Measurements from ENCODE around the gene SLC38A1.
A peak's percentile ranks its signal among the peaks of the same experiment; 100 is the strongest.

Gene SLC38A1

GRCh38 chr12:46266869-46267574, 1.8 kb downstream of the SLC38A1 start:
- TF ChIP-seq, protein P1, sequence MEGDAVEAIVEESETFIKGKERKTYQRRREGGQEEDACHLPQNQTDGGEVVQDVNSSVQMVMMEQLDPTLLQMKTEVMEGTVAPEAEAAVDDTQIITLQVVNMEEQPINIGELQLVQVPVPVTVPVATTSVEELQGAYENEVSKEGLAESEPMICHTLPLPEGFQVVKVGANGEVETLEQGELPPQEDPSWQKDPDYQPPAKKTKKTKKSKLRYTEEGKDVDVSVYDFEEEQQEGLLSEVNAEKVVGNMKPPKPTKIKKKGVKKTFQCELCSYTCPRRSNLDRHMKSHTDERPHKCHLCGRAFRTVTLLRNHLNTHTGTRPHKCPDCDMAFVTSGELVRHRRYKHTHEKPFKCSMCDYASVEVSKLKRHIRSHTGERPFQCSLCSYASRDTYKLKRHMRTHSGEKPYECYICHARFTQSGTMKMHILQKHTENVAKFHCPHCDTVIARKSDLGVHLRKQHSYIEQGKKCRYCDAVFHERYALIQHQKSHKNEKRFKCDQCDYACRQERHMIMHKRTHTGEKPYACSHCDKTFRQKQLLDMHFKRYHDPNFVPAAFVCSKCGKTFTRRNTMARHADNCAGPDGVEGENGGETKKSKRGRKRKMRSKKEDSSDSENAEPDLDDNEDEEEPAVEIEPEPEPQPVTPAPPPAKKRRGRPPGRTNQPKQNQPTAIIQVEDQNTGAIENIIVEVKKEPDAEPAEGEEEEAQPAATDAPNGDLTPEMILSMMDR (IDR thresholded peaks at IDR 0.05; ENCODE audit: low read depth, low read length), result no peak
- TF ChIP-seq, protein P2, sequence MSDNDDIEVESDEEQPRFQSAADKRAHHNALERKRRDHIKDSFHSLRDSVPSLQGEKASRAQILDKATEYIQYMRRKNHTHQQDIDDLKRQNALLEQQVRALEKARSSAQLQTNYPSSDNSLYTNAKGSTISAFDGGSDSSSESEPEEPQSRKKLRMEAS (IDR thresholded peaks at IDR 0.05; ENCODE audit: low read depth, low read length), result peak; percentile 75
- TF ChIP-seq MYC (IDR thresholded peaks at IDR 0.05; ENCODE audit: low read depth, low read length) (no peak; the same call in 1 of the 2 replicates), POLR2A (IDR thresholded peaks at IDR 0.05; ENCODE audit: extremely low read depth, insufficient read length) (no peak)
- peak overlapping the region; percentile 92 for H3K4me3 ChIP-seq (ENCODE audit: low read depth, low read length)
- DNase-seq (ENCODE audit: low read depth), result peak; percentile 74

- peak overlapping the region; percentile 92 for H3K4me3 ChIP-seq (ENCODE audit: low read depth, low read length)
- DNase-seq (ENCODE audit: low read depth), result peak; percentile 52
- TF ChIP-seq POLR2A (IDR thresholded peaks at IDR 0.05; ENCODE audit: extremely low read depth, insufficient read length), result no peak
Observed at GRCh38 chr12:46266382-46266791, 2.5 kb downstream of the SLC38A1 start.

- H3K4me3 ChIP-seq (ENCODE audit: low read depth, low read length), result peak overlapping the region; percentile 92
- DNase-seq (ENCODE audit: low read depth), result no peak
- TF ChIP-seq, protein P1 (IDR thresholded peaks at IDR 0.05; ENCODE audit: low read depth, low read length), result no peak
- TF ChIP-seq POLR2A (IDR thresholded peaks at IDR 0.05; ENCODE audit: extremely low read depth, insufficient read length) (no peak), MYC (IDR thresholded peaks at IDR 0.05; ENCODE audit: low read depth, low read length) (no peak)
- TF ChIP-seq, protein P2 (IDR thresholded peaks at IDR 0.05; ENCODE audit: low read depth, low read length), result no peak
Observed at GRCh38 chr12:46265734-46266133, 3.1 kb downstream of the SLC38A1 start.

GRCh38 chr12:46265102-46265501, 3.7 kb downstream of the SLC38A1 start:
- DNase-seq (ENCODE audit: low read depth), result no peak
- no peak overlapping the region for H3K4me3 ChIP-seq (ENCODE audit: low read depth, low read length)
- TF ChIP-seq, protein P1 (IDR thresholded peaks at IDR 0.05; ENCODE audit: low read depth, low read length), result no peak
- no peak for TF ChIP-seq MYC (IDR thresholded peaks at IDR 0.05; ENCODE audit: low read depth, low read length)
- TF ChIP-seq, protein P2 (IDR thresholded peaks at IDR 0.05; ENCODE audit: low read depth, low read length), result no peak
- TF ChIP-seq POLR2A (IDR thresholded peaks at IDR 0.05; ENCODE audit: extremely low read depth, insufficient read length), result no peak

GRCh38 chr12:46264057-46264456, 4.8 kb downstream of the SLC38A1 start:
- no peak overlapping the region for H3K4me3 ChIP-seq (ENCODE audit: low read depth, low read length)
- TF ChIP-seq POLR2A (IDR thresholded peaks at IDR 0.05; ENCODE audit: extremely low read depth, insufficient read length) (no peak), MYC (IDR thresholded peaks at IDR 0.05; ENCODE audit: low read depth, low read length) (no peak)
- TF ChIP-seq, protein P1 (IDR thresholded peaks at IDR 0.05; ENCODE audit: low read depth, low read length), result no peak
- TF ChIP-seq, protein P2 (IDR thresholded peaks at IDR 0.05; ENCODE audit: low read depth, low read length), result no peak
- DNase-seq (ENCODE audit: low read depth), result no peak

- H3K4me3 ChIP-seq (ENCODE audit: low read depth, low read length), result no peak overlapping the region
- no peak for DNase-seq (ENCODE audit: low read depth)
- TF ChIP-seq MYC (IDR thresholded peaks at IDR 0.05; ENCODE audit: low read depth, low read length) (no peak), POLR2A (IDR thresholded peaks at IDR 0.05; ENCODE audit: extremely low read depth, insufficient read length) (no peak)
- TF ChIP-seq, protein P1 (IDR thresholded peaks at IDR 0.05; ENCODE audit: low read depth, low read length), result no peak
- TF ChIP-seq, protein P2 (IDR thresholded peaks at IDR 0.05; ENCODE audit: low read depth, low read length), result no peak
Observed at GRCh38 chr12:46263140-46264016, 5.5 kb downstream of the SLC38A1 start.

Data from NB4 (cell line).